LNCaP clone FGC (cell line): ENCODE data around the gene BTBD2.

Experiments used
- DNase-seq: peaks from one replicate; pipeline ENCODE4 v3.0.0-alpha.2; 2011; ENCODE audit warnings: low read depth
- H3K4me3 ChIP-seq: 2 replicates; pipeline ENCODE4 v1.5.1; 2011; ENCODE audit warnings: mild to moderate bottlenecking, low read depth, low read length, control low read depth
- CTCF ChIP-seq: IDR thresholded peaks from 2 replicates; pipeline ENCODE4 v1.5.1; 2012; ENCODE audit warnings: mild to moderate bottlenecking; ENCODE audit not compliant: control insufficient read depth, insufficient read depth; ENCODE audit errors: extremely low read depth

BTBD2 gene

GRCh38 chr19:2032296-2032941 lies 16.9 kb upstream of the BTBD2 start:
- DNase-seq, result peak; percentile 90
- no peak for TF ChIP-seq CTCF
- H3K4me3 ChIP-seq, result no peak overlapping the region

DNA sequence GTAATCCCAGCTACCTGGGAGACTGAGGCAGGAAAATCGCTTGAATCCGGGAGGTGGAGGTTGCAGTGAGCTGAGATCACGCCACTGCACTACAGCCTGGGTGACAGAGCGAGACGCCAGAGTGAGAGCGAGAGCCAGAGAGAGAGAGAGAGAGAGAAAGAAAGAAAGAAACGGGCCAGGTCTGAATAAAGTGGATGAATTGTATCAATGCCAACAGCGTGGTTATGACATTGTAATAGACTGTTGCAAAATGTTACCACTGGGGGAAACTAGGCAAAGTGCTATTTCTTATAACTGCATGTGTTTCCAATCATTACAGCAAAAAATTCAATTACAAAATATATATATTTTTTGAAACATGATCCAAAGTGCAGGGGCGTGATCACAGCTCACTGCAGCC lies 11.8 kb upstream of the BTBD2 start:
- DNase-seq, result no peak
- H3K4me3 ChIP-seq, result no peak overlapping the region
- TF ChIP-seq CTCF, result no peak

DNA sequence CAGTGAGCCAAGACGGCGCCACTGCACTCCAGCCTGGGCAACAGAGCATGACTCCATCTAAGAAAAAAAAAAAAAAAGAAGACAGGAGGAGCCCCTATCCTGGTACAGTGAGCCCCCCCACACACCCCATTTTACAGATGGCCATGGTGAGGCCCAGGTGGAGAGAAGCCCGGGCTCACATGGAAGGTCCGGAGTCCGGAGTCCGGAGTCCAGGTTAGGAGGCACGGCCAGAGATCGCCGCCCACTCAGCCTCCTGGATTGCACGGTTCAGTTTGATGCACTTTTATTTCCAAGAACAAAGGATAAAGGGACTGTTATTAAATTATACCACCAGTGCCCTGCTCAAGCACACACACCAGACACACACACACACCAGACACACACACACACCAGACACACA lies 11.3 kb upstream of the BTBD2 start:
- DNase-seq, result no peak
- no peak for TF ChIP-seq CTCF
- no peak overlapping the region for H3K4me3 ChIP-seq

GRCh38 chr19:2022289-2022688 lies 6.8 kb upstream of the BTBD2 start:
- H3K4me3 ChIP-seq, result no peak overlapping the region
- no peak for DNase-seq
- TF ChIP-seq CTCF, result no peak

DNA sequence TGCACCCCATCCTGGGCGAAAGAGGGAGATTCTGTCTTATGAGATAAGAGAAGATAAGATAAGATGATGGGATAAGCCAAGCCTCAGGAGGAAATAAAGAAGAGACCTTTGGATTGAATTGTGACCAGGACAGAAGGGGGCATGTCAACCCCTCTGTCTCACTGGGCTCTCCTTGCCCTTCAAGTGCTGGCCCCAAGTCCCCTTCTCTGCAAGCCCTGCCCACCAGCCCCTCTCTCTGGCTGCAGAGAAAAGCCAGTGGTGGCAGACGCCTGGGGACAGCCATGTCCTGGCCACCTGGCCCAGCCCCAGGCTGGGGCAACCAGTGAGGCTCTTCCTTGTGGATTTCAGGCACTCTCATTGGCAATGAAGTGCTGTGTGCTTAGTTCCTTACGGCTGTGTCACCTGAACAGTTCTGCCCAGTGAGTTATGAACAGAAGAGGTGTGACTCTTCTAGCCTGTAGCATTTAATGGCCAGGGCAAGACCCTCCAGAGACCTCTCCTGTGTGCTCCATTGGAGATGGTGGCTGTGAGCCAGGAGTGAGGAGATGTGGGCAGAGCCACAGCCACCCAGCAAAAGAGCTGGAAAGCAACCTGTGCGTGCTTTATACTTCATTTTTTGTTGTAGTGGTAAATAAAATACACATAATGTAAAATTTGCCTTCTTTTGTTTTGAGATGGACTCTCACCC lies 6.1 kb upstream of the BTBD2 start:
- no peak for TF ChIP-seq CTCF
- no peak for DNase-seq
- H3K4me3 ChIP-seq, result no peak overlapping the region

DNA sequence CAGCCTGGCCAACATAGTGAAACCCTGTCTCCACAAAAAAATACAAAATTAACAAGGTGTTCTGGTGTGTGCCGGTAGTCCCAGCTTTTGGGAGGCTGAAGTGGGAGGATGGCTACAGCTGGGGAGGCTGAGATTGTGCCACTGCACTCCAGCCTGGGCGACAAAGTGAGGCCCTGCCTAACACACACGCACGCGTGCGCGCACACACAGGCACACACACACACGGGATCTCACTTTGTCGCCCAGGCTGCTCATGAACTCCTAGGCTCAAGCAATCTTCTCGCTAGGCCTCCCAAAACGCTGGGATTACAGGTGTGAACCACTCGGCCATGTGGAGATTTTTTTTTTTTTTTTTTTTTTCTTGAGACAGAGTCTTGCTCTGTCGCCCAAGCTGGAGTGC lies 3.2 kb upstream of the BTBD2 start:
- TF ChIP-seq CTCF, result no peak
- H3K4me3 ChIP-seq, result no peak overlapping the region
- DNase-seq, result no peak

DNA sequence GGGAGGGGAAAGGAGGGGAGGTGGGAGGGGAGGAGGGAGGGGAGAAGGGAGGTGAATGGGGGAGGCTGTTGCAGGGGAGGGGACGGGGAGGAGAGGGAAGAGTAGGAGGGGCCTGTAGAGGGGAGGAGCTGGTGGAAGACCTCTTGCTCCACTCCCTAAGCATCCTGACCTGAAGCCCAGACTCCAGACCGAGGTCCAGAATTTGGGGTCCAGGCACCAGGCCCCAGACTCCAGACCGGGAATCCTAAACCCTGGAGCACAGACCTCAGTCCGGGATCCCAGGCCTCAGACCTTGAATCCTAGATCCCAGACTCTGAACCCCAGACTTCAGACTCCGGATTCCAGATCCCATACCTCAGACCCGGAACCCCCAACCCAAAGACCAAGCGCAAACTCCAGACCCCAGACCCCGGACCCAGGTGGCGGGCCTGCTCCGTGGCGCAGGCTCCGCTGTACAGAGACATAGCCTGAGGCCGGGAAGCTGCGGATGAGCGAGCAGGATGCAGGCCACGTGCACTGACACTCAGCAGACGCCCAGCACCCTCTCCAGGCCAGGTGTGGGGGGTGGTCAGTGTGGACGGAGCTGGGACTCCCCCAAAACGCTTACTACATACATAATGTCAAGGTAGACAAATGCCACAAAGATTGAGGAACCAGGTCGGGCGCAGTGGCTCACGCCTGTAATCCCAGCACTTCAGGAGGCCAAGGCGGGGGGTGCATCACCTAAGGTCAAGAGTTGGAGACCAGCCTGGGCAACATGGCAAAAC lies 710 bp upstream of the BTBD2 start:
- DNase-seq, result peak; percentile 80
- TF ChIP-seq CTCF, result no peak
- H3K4me3 ChIP-seq, result peak overlapping the region; percentile 52
